DMS 273 treated with DMSO at 0.1 percent for 48 hours (cell line): ENCODE measurements around the gene OIP5.
"Not testable (repeated sequence)": the region's sequence is repeated elsewhere in the genome, so short reads cannot be mapped to it uniquely, and the experiment has no call there.

Experiments used
- DNase-seq: peaks from one replicate; lab custom pipeline; 2025; lab: John Stamatoyannopoulos, UW

OIP5 gene

GRCh38 chr15:41301587-41301986 is 30.8 kb downstream of the OIP5 start:
- DNase-seq, result no peak

- DNase-seq, result not testable (repeated sequence)
These were observed 31.3 kb downstream of the OIP5 start for GRCh38 chr15:41301139-41301538.

GRCh38 chr15:41292521-41292920 is 39.9 kb downstream of the OIP5 start:
- DNase-seq, result no peak

- DNase-seq, result no peak
These were observed 41.2 kb downstream of the OIP5 start for GRCh38 chr15:41291065-41291631.

- no peak for DNase-seq
These were observed 42.4 kb downstream of the OIP5 start for GRCh38 chr15:41289953-41290352.

- DNase-seq, result no peak
These were observed 43.9 kb downstream of the OIP5 start for GRCh38 chr15:41288464-41288863.

- DNase-seq, result no peak
These were observed 45.6 kb downstream of the OIP5 start for GRCh38 chr15:41286665-41287333.

GRCh38 chr15:41285285-41285684 is 47.1 kb downstream of the OIP5 start:
- DNase-seq, result no peak

GRCh38 chr15:41284427-41285177 is 47.8 kb downstream of the OIP5 start:
- DNase-seq, result no peak

GRCh38 chr15:41283653-41284426 is 48.6 kb downstream of the OIP5 start:
- peak; percentile 94 for DNase-seq

- not testable (repeated sequence) for DNase-seq
These were observed 49.3 kb downstream of the OIP5 start for GRCh38 chr15:41282980-41283652.

GRCh38 chr15:41282436-41282835 is 50.0 kb downstream of the OIP5 start:
- not testable (repeated sequence) for DNase-seq

GRCh38 chr15:41281236-41281635 is 51.2 kb downstream of the OIP5 start:
- DNase-seq, result no peak

- no peak for DNase-seq
These were observed 52.7 kb downstream of the OIP5 start for GRCh38 chr15:41279535-41280283.

GRCh38 chr15:41278319-41278718 is 54.1 kb downstream of the OIP5 start:
- DNase-seq, result no peak

GRCh38 chr15:41276831-41277230 is 55.6 kb downstream of the OIP5 start:
- DNase-seq, result no peak

GRCh38 chr15:41269887-41270286 is 62.5 kb downstream of the OIP5 start:
- no peak for DNase-seq

GRCh38 chr15:41263891-41264351 is 68.5 kb downstream of the OIP5 start:
- no peak for DNase-seq

GRCh38 chr15:41262571-41262970 is 69.8 kb downstream of the OIP5 start:
- DNase-seq, result no peak

GRCh38 chr15:41260924-41261323 is 71.5 kb downstream of the OIP5 start:
- DNase-seq, result not testable (repeated sequence)
